WI38 (cell line): ENCODE measurements around the gene WFIKKN1.

Experiments used
- H3K4me3 ChIP-seq: 2 replicates; pipeline ENCODE4 v1.5.1; 2011; ENCODE audit warnings: low read depth, mild to moderate bottlenecking, control low read depth, low read length
- TF ChIP-seq, protein P1 (sequence below): IDR thresholded peaks from 2 replicates; pipeline ENCODE4 v1.5.1; 2012; ENCODE audit warnings: low read depth, mild to moderate bottlenecking, control low read depth, low read length

WFIKKN1 gene

DNA sequence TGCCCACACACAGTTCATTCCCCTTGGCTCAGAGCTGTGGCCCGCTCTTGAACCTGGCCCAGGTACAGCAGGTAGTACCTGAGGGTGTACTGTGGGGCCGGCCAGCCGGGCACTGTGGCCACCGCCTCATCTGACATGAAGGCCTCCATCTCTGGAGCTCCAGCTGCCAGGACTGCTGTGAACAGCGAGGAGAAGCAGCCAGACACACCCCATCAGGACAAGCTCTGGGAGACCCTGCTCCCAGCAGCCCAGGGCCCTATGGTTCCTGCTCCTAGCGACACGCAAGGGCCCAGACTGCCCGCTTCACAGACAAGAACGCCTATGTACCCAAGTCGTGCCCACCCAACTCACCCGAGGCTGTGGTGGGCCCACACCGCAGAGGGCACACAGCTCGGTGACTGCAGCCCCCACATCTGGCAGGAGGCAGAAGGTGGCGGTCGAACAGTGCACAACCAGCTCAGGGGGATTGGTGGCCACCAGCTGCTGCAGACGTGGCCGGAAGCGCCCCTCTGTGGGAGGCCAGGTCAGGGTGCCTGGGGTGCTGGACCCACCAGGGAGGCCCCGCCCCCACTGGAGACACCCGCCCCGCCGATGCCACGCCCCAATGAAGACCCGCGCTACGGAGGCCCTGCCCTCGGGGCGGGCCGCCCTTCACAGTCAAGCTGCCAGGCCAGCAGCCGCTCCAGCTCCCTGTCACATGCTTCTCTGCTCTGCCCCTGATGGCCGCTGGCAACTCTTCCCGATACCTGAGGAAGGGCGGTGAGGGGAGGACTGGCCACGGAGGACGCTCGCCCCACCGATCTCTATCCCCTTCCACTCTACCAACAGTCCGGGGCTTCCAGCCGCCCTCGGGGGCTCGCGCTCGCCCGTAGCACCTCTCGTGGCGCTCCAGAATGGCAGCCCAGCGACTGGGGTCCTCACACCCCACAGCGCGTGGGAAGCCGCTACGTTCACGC is 48.4 kb downstream of the WFIKKN1 start:
- peak overlapping the region; percentile 53 for H3K4me3 ChIP-seq

DNA sequence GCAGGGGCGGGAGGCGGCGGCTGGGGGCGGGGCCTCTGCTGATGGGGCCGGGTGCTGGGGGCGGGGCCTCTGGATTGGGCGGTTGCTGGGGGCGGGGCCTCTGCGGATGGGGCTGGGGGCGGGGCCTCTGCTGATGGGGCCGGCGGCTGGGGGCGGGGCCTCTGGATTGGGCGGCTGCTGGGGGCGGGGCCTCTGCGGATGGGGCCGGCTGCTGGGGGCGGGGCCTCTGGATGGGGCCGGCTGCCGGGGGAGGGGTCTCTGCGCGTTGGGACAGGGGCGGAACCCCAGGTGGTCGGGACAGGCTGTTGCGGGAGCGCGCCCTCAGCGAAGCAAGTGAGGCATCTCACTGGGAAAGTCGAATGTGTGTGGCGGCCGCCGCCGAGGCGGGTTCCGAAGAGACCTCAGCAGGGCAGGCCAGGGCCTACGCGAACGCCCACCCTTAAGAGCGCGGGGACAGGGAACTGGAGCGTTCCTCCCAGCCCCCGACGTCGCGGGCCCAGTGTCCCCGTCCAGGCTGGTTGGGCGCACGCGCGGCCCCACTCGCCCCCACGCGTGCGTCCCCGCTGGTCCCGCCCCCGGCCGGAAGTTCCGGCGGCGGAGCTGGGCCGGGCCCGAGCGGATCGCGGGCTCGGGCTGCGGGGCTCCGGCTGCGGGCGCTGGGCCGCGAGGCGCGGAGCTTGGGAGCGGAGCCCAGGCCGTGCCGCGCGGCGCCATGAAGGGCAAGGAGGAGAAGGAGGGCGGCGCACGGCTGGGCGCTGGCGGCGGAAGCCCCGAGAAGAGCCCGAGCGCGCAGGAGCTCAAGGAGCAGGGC is 49.2 kb downstream of the WFIKKN1 start, which contains the start of gene STUB1:
Gene STUB1, plus strand, starts transcription at position 597 of the 811 bp plus-strand sequence. Its CDS starts 116 bp downstream, at position 713.
- TF ChIP-seq, protein P1, sequence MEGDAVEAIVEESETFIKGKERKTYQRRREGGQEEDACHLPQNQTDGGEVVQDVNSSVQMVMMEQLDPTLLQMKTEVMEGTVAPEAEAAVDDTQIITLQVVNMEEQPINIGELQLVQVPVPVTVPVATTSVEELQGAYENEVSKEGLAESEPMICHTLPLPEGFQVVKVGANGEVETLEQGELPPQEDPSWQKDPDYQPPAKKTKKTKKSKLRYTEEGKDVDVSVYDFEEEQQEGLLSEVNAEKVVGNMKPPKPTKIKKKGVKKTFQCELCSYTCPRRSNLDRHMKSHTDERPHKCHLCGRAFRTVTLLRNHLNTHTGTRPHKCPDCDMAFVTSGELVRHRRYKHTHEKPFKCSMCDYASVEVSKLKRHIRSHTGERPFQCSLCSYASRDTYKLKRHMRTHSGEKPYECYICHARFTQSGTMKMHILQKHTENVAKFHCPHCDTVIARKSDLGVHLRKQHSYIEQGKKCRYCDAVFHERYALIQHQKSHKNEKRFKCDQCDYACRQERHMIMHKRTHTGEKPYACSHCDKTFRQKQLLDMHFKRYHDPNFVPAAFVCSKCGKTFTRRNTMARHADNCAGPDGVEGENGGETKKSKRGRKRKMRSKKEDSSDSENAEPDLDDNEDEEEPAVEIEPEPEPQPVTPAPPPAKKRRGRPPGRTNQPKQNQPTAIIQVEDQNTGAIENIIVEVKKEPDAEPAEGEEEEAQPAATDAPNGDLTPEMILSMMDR: no peak
- H3K4me3 ChIP-seq: peak within 1 kb of the TSS; percentile 82

More for the DNA sequence above, 48.4 kb downstream of the WFIKKN1 start:
- TF ChIP-seq, protein P1: no peak

DNA sequence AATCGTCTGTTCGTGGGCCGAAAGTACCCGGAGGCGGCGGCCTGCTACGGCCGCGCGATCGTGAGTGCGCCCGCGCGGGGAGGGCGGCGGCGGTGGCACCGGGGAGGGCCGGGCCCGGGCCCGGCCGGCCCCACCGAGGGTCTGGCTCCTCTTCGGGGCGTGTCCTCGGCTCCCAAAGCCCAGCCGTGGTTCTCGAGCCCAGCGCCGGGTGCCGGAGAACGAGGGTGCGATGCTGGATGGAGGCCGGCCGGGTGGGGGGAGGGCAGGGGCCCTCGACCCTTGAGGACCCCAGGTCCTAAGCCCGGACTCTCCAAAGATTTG is 49.8 kb downstream of the WFIKKN1 start:
- TF ChIP-seq, protein P1: no peak
- peak overlapping the region; percentile 82 for H3K4me3 ChIP-seq

DNA sequence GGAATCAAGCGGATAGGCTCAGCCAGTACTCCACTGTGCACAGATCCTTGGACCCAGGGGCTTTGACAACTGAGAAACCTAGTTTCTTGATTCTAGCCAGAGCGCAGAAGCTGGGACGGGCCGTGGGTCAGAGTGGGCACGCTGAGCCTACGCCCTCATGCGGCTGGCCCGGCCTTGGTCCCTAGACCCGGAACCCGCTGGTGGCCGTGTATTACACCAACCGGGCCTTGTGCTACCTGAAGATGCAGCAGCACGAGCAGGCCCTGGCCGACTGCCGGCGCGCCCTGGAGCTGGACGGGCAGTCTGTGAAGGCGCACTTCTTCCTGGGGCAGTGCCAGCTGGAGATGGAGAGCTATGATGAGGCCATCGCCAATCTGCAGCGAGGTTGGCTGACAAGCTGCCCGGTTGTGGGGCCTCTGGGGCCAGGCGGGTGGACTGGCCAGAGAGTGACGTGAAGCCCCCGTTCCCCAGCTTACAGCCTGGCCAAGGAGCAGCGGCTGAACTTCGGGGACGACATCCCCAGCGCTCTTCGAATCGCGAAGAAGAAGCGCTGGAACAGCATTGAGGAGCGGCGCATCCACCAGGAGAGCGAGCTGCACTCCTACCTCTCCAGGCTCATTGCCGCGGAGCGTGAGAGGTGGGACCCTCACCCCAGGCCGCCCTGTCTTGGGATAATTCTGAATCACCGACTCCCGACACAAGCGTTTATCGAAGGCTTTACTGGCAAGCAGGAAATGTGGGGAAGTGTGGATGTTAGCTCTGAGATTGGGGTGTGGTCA is 50.4 kb downstream of the WFIKKN1 start:
- TF ChIP-seq, protein P1: no peak
- H3K4me3 ChIP-seq: peak overlapping the region; percentile 82

DNA sequence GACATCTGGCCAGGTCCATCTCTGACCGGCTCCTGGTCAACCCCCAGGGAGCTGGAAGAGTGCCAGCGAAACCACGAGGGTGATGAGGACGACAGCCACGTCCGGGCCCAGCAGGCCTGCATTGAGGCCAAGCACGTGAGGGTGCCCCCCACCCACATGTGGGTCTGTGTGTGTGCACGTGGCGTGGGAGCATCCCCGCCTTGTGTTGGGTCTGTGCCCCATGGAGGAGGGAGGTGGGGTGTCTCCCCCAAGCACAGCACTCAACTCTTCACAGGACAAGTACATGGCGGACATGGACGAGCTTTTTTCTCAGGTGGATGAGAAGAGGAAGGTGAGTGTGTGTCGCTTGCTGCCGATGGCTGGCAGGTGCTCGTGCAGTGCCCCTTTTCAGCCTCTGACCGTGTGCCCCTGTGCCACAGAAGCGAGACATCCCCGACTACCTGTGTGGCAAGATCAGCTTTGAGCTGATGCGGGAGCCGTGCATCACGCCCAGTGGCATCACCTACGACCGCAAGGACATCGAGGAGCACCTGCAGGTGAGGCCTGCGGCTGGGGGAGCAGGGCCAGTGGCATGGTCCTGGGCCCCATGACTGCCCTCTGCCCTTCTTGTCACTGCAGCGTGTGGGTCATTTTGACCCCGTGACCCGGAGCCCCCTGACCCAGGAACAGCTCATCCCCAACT is 51.1 kb downstream of the WFIKKN1 start:
- TF ChIP-seq, protein P1: no peak
- H3K4me3 ChIP-seq: peak overlapping the region; percentile 82

DNA sequence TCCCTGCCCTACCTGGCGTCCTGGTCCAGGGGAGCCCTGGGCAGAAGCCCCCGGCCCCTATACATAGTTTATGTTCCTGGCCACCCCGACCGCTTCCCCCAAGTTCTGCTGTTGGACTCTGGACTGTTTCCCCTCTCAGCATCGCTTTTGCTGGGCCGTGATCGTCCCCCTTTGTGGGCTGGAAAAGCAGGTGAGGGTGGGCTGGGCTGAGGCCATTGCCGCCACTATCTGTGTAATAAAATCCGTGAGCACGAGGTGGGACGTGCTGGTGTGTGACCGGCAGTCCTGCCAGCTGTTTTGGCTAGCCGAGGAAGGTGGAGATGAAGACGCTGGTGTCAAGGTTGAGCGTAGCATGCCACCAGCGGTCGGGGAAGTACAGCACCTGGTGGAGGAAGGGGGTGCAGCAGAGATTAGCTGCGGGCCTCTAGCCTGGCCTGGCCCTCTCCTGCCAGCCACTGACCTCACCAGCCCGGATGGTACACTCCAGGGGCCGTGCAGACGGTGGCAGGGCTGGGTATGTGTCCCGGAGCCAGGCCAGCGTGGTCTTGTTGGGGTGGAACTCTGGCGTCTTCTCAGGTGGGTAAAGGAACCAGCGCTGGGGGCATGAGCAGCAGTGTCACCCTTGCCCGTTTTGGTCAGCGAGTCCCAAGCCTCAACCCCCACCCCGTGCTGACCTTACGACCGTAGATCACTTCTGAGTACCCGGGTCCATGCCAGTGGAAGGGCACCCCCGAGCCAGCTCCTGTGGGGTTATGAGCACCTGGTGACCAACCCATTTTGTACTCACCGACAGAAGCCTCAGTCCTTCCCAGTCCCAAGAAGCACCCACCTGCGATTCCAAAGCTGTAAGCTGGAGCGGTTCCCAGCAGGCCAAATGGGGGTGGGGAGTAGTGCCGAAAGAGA is 52.0 kb downstream of the WFIKKN1 start:
- TF ChIP-seq, protein P1: no peak
- no peak overlapping the region for H3K4me3 ChIP-seq
